Heart right ventricle (tissue), 16 donors: Measurements from ENCODE around the gene MRAS. TPM values are rescaled to one million over a fixed set of nuclear protein-coding genes. Genes with fewer than 3 reads are reported as not detected.

ENCODE experiments used
- ATAC-seq, 8 donors: fragments of 200-7000 bp; cut with Tn5 transposase; one replicate each; pipeline ENCODE4 v1.9.1; 2020; ENCODE audit warnings: mild to moderate bottlenecking in 8 of 8, moderate library complexity in 8 of 8, moderate number of reproducible peaks in 1 of 8
- DNase-seq, 2 donors: peaks; one replicate each; pipeline ENCODE4 v3.0.0-alpha.2; 2020
- H3K27ac ChIP-seq, 10 donors: fragments of 200-600 bp; sonication (generic) in 2 of 10; one replicate each; pipeline versions ENCODE4 v1.5.0 to v1.8.0; 2020 to 2022; ENCODE audit warnings: mild to moderate bottlenecking in 3 of 10
- H3K27me3 ChIP-seq, 7 donors: fragments of 200-600 bp; one replicate each; pipeline ENCODE4 v1.8.0; 2021 to 2022; ENCODE audit warnings: mild to moderate bottlenecking in 2 of 7
- H3K36me3 ChIP-seq, 9 donors: fragments of 200-600 bp; sonication (generic) in 1 of 9; one replicate each; pipeline versions ENCODE4 v1.5.0 to v1.8.0; 2020 to 2022; ENCODE audit warnings: mild to moderate bottlenecking in 2 of 9
- H3K4me1 ChIP-seq, 9 donors: fragments of 200-600 bp; sonication (generic) in 1 of 9; one replicate each; pipeline versions ENCODE4 v1.5.0 to v1.8.0; 2020 to 2022; ENCODE audit warnings: mild to moderate bottlenecking in 4 of 9
- H3K4me3 ChIP-seq, 10 donors: fragments of 200-600 bp; sonication (generic) in 2 of 10; one replicate each; pipeline versions ENCODE4 v1.5.0 to v1.8.0; 2020 to 2022; ENCODE audit warnings: mild to moderate bottlenecking in 7 of 10, moderate library complexity in 2 of 10
- H3K9me3 ChIP-seq, 11 donors: fragments of 200-600 bp in 10 of 11; sonication (generic) in 2 of 11; one replicate each; pipeline versions ENCODE4 v1.5.0 to v1.8.0; 2013 to 2022; ENCODE audit warnings: mild to moderate bottlenecking in 2 of 11, control low read depth in 1 of 11, moderate library complexity in 1 of 11
- CTCF ChIP-seq, 9 donors: fragments of 200-600 bp; sonication (generic) in 2 of 9; IDR thresholded peaks; one replicate each; pipeline versions ENCODE4 v1.5.0 to v1.8.0; 2021 to 2022; ENCODE audit warnings: antibody characterized with exemption in 9 of 9, mild to moderate bottlenecking in 5 of 9, moderate library complexity in 1 of 9
- WGBS, 2 donors: extraction: QIAGEN DNeasy Blood & Tissue Kit; methylation state at CpG; one replicate each; pipeline ENCODE4 v1.1.7; 2013; ENCODE audit warnings: inconsistent platforms in 1 of 2; 5-methylcytosine and 5-hydroxymethylcytosine counted together
- intact Hi-C, 10 donors: fragments of 100-400 bp; cut with DNase I; formaldehyde crosslinking; loops; one replicate each; pipeline versions ENCODE4 v1.11.1 to v1.14.2; 2022
- long read RNA-seq, 3 donors: library from polyadenylated mRNA; unstranded; transcript quantifications; one replicate each; pipeline ENCODE4 v2.0.0, GENCODE V29; 2020 to 2021
- polyA plus RNA-seq, 2 donors: library from polyadenylated mRNA; stranded (reverse); fragments of 200-250 nt; gene quantifications; one replicate each; pipeline ENCODE4 v1.2.3, GENCODE V29; 2013
- total RNA-seq, 10 donors: library from RNA; stranded (reverse); fragmentation: NEBNext Ultra II Directional in 3 of 10; extraction: Animal tissue kit (Norgen Biotek cat#: 25700) in 3 of 10; gene quantifications; one replicate each; pipeline versions ENCODE4 v1.2.1 to v1.2.4, GENCODE V29; 2021 to 2023
- donor health status: Arrhythmogenic right ventricular cardiomyopathy.
- donor health status: ischemic (EF 13 %, LVEDD 7.1; RV severe dilation, severe dysfunction).
- donor health status: healthy with polysubstance abuse.
- donor health status: DM: no; HTN: yes; CAD: no.
- donor health status: DM: no; HTN: no; CAD: no.
- donor health status: ischemic (EF 25% LVEDD 6.9; RV normal size, moderate dysfunction).
- donor health status: ischemic (EF 25% LVEDD 5.7; RV mildly dilated, moderate dysfunction).
- donor health status: healthy.
- donor health status: DM: yes; HTN: yes; CAD: no.
- donor health status: Ischemic cardiomyopathy.
- donor health status: ischemic (EF 35%, LVEDD 5.7; RV mildly dilated, moderate dysfunction).
- donor health status: nonischemic (EF 11% LVEDD 7.7; RV severe dilation, severe dysfunction).
- donor health status: DM: yes; HTN: yes; CAD: no.
- donor health status: PGD.
- donor health status: ischemic (EF 29% LVEDD 5.4; RV normal size, mild dysfunction).
- donor health status: nonischemic (EF 23%, LVEDD 6.1; RV moderate dilation, normal function).

Gene MRAS
- total RNA-seq (100 to 1,000 TPM; 221 to 381 (median 266) TPM), polyA plus RNA-seq (100 to 1,000 TPM in 1 of 2 donors, 10 to 100 TPM in 1; 78.6 to 128 TPM)
- long read RNA-seq, donor 1, full-length matches to known transcripts, result 131 of 413 reads
- long read RNA-seq, donor 1, partial matches to known transcripts, result 90 of 413 reads
- long read RNA-seq, donor 1, other reads (novel, unspliced or antisense), result 192 of 413 reads
- long read RNA-seq, donor 2, full-length matches to known transcripts, result 172 of 430 reads
- long read RNA-seq, donor 2, partial matches to known transcripts, result 88 of 430 reads
- long read RNA-seq, donor 2, other reads (novel, unspliced or antisense), result 170 of 430 reads
- long read RNA-seq, donor 3, full-length matches to known transcripts, result 42 of 427 reads
- long read RNA-seq, donor 3, partial matches to known transcripts, result 363 of 427 reads
- long read RNA-seq, donor 3, other reads (novel, unspliced or antisense), result 22 of 427 reads

- no peaks in the 10 kb centered on the region for H3K36me3 ChIP-seq
- peak; percentile 50 to 87 (median 74) for ATAC-seq
- peak; percentile 75 to 83 for DNase-seq
- H3K4me3 ChIP-seq, result peak within 1 kb of the TSS; percentile 38 to 94 (median 86)
- peaks cover 0 to 47% (median 33%) of the 10 kb centered on the region in 9 donors for H3K4me1 ChIP-seq
- peaks cover 0 to 14% (median 0%) of the 10 kb centered on the region in 7 donors for H3K27me3 ChIP-seq
- WGBS, 2 donors, result 0% methylated on average over 76 to 93 of the region's 93 CpGs
- TF ChIP-seq CTCF (IDR thresholded peaks at IDR 0.05), result peak in 7 of 9 donors; percentile 34 to 70 (median 42)
- peak within 1 kb of the TSS; percentile 89 to 99 (median 94) for H3K27ac ChIP-seq
- H3K9me3 ChIP-seq, result no peaks in the 10 kb centered on the region
- intact Hi-C loops, result loop anchor here in 7 of 10 donors (5.0 to 10.0 kb wide), 5 partner anchors 47 to 69 kb away; no protein-coding TSS in a partner anchor
Observed at GRCh38 chr3:138347960-138348753, at the start of gene MRAS. TSS of gene MRAS (plus strand) at chr3:138348579. CDS start at chr3:138372884, 24,305 bp downstream.

GRCh38 chr3:138300647-138301046 lies 47.7 kb upstream of the MRAS start:
- Histone ChIP-seq H3K4me1 (no peaks in the 10 kb centered on the region), H3K27me3 (no peaks in the 10 kb centered on the region), H3K4me3 (no peak overlapping the region), H3K9me3 (no peaks in the 10 kb centered on the region), H3K36me3 (peaks cover 0 to 40% (median 14%) of the 10 kb centered on the region in 9 donors), H3K27ac (no peak overlapping the region)
- WGBS, 2 donors, result 65% methylated on average over 2 of the region's 2 CpGs
- intact Hi-C loops, result no loop called here
- TF ChIP-seq CTCF (IDR thresholded peaks at IDR 0.05), result no peak
- DNase-seq (no peak), ATAC-seq (no peak)

- 83 to 88% methylated on average over 6 of the region's 6 CpGs for WGBS, 2 donors
- H3K27ac ChIP-seq, result no peak overlapping the region
- intact Hi-C loops, result no loop called here
Observed at GRCh38 chr3:138303474-138303873, 44.9 kb upstream of the MRAS start.

More at GRCh38 chr3:138303474-138303873, 44.9 kb upstream of the MRAS start:
- no peak overlapping the region for H3K4me3 ChIP-seq
- H3K36me3 ChIP-seq, result peaks cover 0 to 11% (median 0%) of the 10 kb centered on the region in 9 donors
- DNase-seq (no peak), ATAC-seq (no peak)
- H3K4me1 ChIP-seq, result no peaks in the 10 kb centered on the region
- no peak for TF ChIP-seq CTCF (IDR thresholded peaks at IDR 0.05)
- H3K27me3 ChIP-seq, result no peaks in the 10 kb centered on the region
- peaks cover 0 to 12% (median 4%) of the 10 kb centered on the region in 11 donors for H3K9me3 ChIP-seq
